Liver (tissue), 9 donors: ENCODE results near the gene KRTAP2-1. TPM values are rescaled to one million over a fixed set of nuclear protein-coding genes. Genes with fewer than 3 reads are reported as not detected.

Experiments used
- DNase-seq: peaks from one replicate; pipeline ENCODE4 v3.0.0-alpha.2; 2017; ENCODE audit warnings: low spot score
- H3K27ac ChIP-seq, 2 donors: one replicate each; pipeline ENCODE4 v1.7.0; 2013; ENCODE audit warnings: inconsistent platforms in 2 of 2, low read length in 2 of 2, control low read depth in 1 of 2, low read depth in 1 of 2, mild to moderate bottlenecking in 1 of 2
- H3K27me3 ChIP-seq, 4 donors: one replicate each; pipeline versions ENCODE4 v1.6.1 to v1.7.0; 2013; ENCODE audit warnings: low read length in 3 of 4, inconsistent platforms in 1 of 4, mild to moderate bottlenecking in 1 of 4, moderate library complexity in 1 of 4; ENCODE audit not compliant: control insufficient read depth in 4 of 4, insufficient read depth in 4 of 4
- H3K36me3 ChIP-seq, 4 donors: one replicate each; pipeline versions ENCODE4 v1.6.1 to v1.7.0; 2013; ENCODE audit warnings: low read length in 3 of 4, mild to moderate bottlenecking in 3 of 4, low read depth in 1 of 4, moderate library complexity in 1 of 4; ENCODE audit not compliant: control insufficient read depth in 4 of 4, insufficient read depth in 3 of 4
- H3K4me1 ChIP-seq, 4 donors: one replicate each; pipeline versions ENCODE4 v1.6.1 to v1.7.0; 2013; ENCODE audit warnings: low read length in 3 of 4, mild to moderate bottlenecking in 3 of 4, moderate library complexity in 1 of 4; ENCODE audit not compliant: control insufficient read depth in 4 of 4, insufficient read depth in 4 of 4
- H3K4me3 ChIP-seq, 3 donors: one replicate each; pipeline versions ENCODE4 v1.6.1 to v1.7.0; 2013; ENCODE audit warnings: low read length in 3 of 3, control low read depth in 1 of 3, low read depth in 1 of 3, mild to moderate bottlenecking in 1 of 3
- H3K9ac ChIP-seq, 2 donors: one replicate each; pipeline ENCODE4 v1.7.0; 2013; ENCODE audit warnings: low read length in 2 of 2, mild to moderate bottlenecking in 2 of 2, moderate library complexity in 2 of 2, control low read depth in 1 of 2, low read depth in 1 of 2
- H3K9me3 ChIP-seq, 4 donors: one replicate each; pipeline versions ENCODE4 v1.6.1 to v1.7.0; 2013; ENCODE audit warnings: low read length in 3 of 4; ENCODE audit not compliant: control insufficient read depth in 4 of 4
- ATF3 ChIP-seq: IDR thresholded peaks from 2 replicates; pipeline ENCODE4 v1.6.1; 2016; ENCODE audit warnings: antibody characterized with exemption
- CTCF ChIP-seq: fragments of 150-350 bp; IDR thresholded peaks from 2 replicates; pipeline ENCODE4 v1.5.1; 2017; ENCODE audit warnings: improper control_type of control experiment, low read depth, low read length; ENCODE audit not compliant: missing input control
- EGR1 ChIP-seq, 2 donors: IDR thresholded peaks; 2 replicates each; pipeline ENCODE4 v1.6.1; 2016 to 2018; ENCODE audit warnings: antibody characterized with exemption in 2 of 2, low read depth in 2 of 2
- FOXA1 ChIP-seq: IDR thresholded peaks from 2 replicates; pipeline ENCODE4 v1.6.1; 2016; ENCODE audit warnings: antibody characterized with exemption
- FOXA2 ChIP-seq: IDR thresholded peaks from 2 replicates; pipeline ENCODE4 v1.6.1; 2016; ENCODE audit warnings: antibody characterized with exemption
- GABPA ChIP-seq, 2 donors: IDR thresholded peaks in 1 of 2; conservative IDR thresholded peaks in 1 of 2; 2 replicates each; pipeline ENCODE4 v1.6.1; 2016; ENCODE audit warnings: antibody characterized with exemption in 2 of 2, mild to moderate bottlenecking in 1 of 2, moderate library complexity in 1 of 2
- HNF4A ChIP-seq, 2 donors: conservative IDR thresholded peaks; 2 replicates each; pipeline ENCODE4 v1.6.1; 2016; ENCODE audit warnings: antibody characterized with exemption in 2 of 2, mild to moderate bottlenecking in 2 of 2
- HNF4G ChIP-seq: IDR thresholded peaks from 2 replicates; pipeline ENCODE4 v1.6.1; 2016; ENCODE audit warnings: antibody characterized with exemption
- JUND ChIP-seq, 2 donors: IDR thresholded peaks; 2 replicates each; pipeline ENCODE4 v1.6.1; 2016; ENCODE audit warnings: antibody characterized with exemption in 2 of 2
- NR2F2 ChIP-seq: IDR thresholded peaks from 2 replicates; pipeline ENCODE4 v1.6.1; 2016; ENCODE audit warnings: antibody characterized with exemption
- RAD21 ChIP-seq, 2 donors: IDR thresholded peaks; 2 replicates each; pipeline ENCODE4 v1.6.1; 2016; ENCODE audit warnings: antibody characterized with exemption in 2 of 2, mild to moderate bottlenecking in 2 of 2
- RXRA ChIP-seq, 2 donors: IDR thresholded peaks; 2 replicates each; pipeline ENCODE4 v1.6.1; 2017 to 2018; ENCODE audit warnings: antibody characterized with exemption in 2 of 2, mild to moderate bottlenecking in 1 of 2
- TAF1 ChIP-seq: conservative IDR thresholded peaks from 2 replicates; pipeline ENCODE4 v1.6.1; 2016; ENCODE audit warnings: antibody characterized with exemption, mild to moderate bottlenecking
- YY1 ChIP-seq: IDR thresholded peaks from 2 replicates; pipeline ENCODE4 v1.6.1; 2016; ENCODE audit warnings: antibody characterized with exemption, mild to moderate bottlenecking
- WGBS: extraction: QIAGEN DNeasy Blood & Tissue Kit; methylation state at CpG from one replicate; pipeline ENCODE4 v1.1.7; 2013; 5-methylcytosine and 5-hydroxymethylcytosine counted together
- polyA plus RNA-seq, 2 donors: library from polyadenylated mRNA; stranded (reverse) in 1 of 2; unstranded in 1 of 2; fragments of 200-250 nt in 1 of 2; fragments of >200 nt in 1 of 2; fragmentation: Nextera tagmentation in 1 of 2; extraction: Ambion mirVana in 1 of 2; gene quantifications; one replicate each; pipeline versions ENCODE4 v1.2.1 to v1.2.3, GENCODE V29; 2013 to 2015
- total RNA-seq, 2 donors: library from RNA; depleted of rRNA; stranded (reverse); fragments of >200 nt; gene quantifications; one replicate each; pipeline ENCODE4 v1.2.3, GENCODE V29; 2014
- TF ChIP-seq, protein P1 (sequence below): IDR thresholded peaks from 2 replicates; pipeline ENCODE4 v1.6.1; 2016; ENCODE audit warnings: antibody characterized with exemption
- TF ChIP-seq, protein P2 (sequence below): IDR thresholded peaks from 2 replicates; pipeline ENCODE4 v1.6.1; 2016; ENCODE audit warnings: antibody characterized with exemption
- TF ChIP-seq, protein P3 (sequence below): IDR thresholded peaks from 2 replicates; pipeline ENCODE4 v1.6.1; 2016; ENCODE audit warnings: antibody characterized with exemption, mild to moderate bottlenecking
- donor health status: healthy.
- donor health status: healthy.
- donor health status: healthy.
- donor health status: healthy.
- donor health status: healthy.

KRTAP2-1 gene
- total and polyA plus RNA-seq, 4 donors: not detected

DNA sequence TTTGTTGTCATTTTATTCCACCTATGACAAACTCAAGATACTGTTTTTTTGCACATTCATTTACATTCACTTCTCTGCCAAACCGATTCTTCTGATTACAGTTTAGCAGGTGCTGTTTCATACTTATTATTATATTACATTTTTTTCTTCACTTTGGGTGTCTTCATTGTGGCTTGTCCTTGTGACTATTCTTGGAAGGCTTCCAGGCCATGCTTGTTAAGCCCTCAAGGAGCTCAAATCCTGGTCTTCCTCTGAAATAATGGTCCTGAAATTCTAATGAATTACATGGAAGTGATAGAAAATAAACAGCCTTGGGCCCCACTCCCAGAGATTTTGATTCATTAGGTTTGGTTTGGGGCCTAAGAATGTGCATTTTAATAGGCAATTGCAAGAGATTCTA lies 17.2 kb upstream of the KRTAP2-1 start:
- Histone ChIP-seq H3K9me3 (no peaks in the 10 kb centered on the region), H3K27me3 (peaks cover 0 to 8% (median 0%) of the 10 kb centered on the region in 4 donors), H3K4me1 (no peaks in the 10 kb centered on the region), H3K36me3 (no peaks in the 10 kb centered on the region), H3K9ac (no peak overlapping the region), H3K4me3 (no peak overlapping the region), H3K27ac (no peak overlapping the region)
- no peak for DNase-seq
- WGBS: 83% methylated on average over 1 of the region's 1 CpG
- no peak for TF ChIP-seq YY1

- Histone ChIP-seq H3K27ac (no peak overlapping the region), H3K4me3 (no peak overlapping the region), H3K27me3 (peaks cover 0 to 9% (median 0%) of the 10 kb centered on the region in 4 donors), H3K36me3 (no peaks in the 10 kb centered on the region), H3K9me3 (no peaks in the 10 kb centered on the region), H3K4me1 (no peaks in the 10 kb centered on the region), H3K9ac (no peak overlapping the region)
- DNase-seq: no peak
- no peak for TF ChIP-seq TAF1
- TF ChIP-seq, protein P1, sequence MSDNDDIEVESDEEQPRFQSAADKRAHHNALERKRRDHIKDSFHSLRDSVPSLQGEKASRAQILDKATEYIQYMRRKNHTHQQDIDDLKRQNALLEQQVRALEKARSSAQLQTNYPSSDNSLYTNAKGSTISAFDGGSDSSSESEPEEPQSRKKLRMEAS: no peak
- TF ChIP-seq RAD21 (IDR thresholded peaks at IDR 0.05): no peak
- no peak for TF ChIP-seq JUND (IDR thresholded peaks at IDR 0.05)
- no peak for TF ChIP-seq FOXA1
- TF ChIP-seq FOXA2: no peak
- TF ChIP-seq EGR1 (IDR thresholded peaks at IDR 0.05; ENCODE audit: low read depth in 2 of 2): no peak
- TF ChIP-seq GABPA (IDR thresholded peaks at IDR 0.05 in 1 of 2, conservative IDR thresholded peaks at IDR 0.05 in 1 of 2): no peak
- no peak for TF ChIP-seq NR2F2
- TF ChIP-seq CTCF: no peak
- no peak for TF ChIP-seq HNF4A (conservative IDR thresholded peaks at IDR 0.05)
- TF ChIP-seq, protein P2, sequence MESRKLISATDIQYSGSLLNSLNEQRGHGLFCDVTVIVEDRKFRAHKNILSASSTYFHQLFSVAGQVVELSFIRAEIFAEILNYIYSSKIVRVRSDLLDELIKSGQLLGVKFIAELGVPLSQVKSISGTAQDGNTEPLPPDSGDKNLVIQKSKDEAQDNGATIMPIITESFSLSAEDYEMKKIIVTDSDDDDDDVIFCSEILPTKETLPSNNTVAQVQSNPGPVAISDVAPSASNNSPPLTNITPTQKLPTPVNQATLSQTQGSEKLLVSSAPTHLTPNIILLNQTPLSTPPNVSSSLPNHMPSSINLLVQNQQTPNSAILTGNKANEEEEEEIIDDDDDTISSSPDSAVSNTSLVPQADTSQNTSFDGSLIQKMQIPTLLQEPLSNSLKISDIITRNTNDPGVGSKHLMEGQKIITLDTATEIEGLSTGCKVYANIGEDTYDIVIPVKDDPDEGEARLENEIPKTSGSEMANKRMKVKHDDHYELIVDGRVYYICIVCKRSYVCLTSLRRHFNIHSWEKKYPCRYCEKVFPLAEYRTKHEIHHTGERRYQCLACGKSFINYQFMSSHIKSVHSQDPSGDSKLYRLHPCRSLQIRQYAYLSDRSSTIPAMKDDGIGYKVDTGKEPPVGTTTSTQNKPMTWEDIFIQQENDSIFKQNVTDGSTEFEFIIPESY: no peak
- no peak for TF ChIP-seq RXRA (IDR thresholded peaks at IDR 0.05)
- TF ChIP-seq HNF4G: no peak
- WGBS: 77% methylated on average over 4 of the region's 4 CpGs
These were observed 16.3 kb upstream of the KRTAP2-1 start for GRCh38 chr17:41063449-41063848.

DNA sequence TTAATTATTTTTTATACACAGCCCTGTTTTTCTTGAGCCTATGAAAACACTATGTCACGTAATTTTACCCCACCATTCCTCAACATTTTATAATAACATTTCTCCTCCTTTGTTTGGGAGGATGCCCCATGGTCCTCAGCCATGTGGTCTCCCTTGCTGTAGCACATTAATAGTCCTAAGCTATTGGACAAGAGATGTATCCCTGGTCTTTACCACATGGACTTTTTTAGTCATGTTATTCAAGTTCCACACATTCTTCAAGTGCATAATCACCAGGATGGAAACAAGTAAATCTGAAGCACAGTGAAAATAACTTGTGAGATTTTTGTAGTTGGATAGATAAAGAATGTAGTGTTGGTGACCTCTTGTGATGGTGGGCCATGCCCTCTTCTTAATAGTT lies 14.8 kb upstream of the KRTAP2-1 start:
- DNase-seq: no peak
- no peak for TF ChIP-seq RXRA (IDR thresholded peaks at IDR 0.05)
- no peak for TF ChIP-seq YY1
- TF ChIP-seq HNF4A (conservative IDR thresholded peaks at IDR 0.05): no peak
- TF ChIP-seq TAF1: no peak
- TF ChIP-seq, protein P3, sequence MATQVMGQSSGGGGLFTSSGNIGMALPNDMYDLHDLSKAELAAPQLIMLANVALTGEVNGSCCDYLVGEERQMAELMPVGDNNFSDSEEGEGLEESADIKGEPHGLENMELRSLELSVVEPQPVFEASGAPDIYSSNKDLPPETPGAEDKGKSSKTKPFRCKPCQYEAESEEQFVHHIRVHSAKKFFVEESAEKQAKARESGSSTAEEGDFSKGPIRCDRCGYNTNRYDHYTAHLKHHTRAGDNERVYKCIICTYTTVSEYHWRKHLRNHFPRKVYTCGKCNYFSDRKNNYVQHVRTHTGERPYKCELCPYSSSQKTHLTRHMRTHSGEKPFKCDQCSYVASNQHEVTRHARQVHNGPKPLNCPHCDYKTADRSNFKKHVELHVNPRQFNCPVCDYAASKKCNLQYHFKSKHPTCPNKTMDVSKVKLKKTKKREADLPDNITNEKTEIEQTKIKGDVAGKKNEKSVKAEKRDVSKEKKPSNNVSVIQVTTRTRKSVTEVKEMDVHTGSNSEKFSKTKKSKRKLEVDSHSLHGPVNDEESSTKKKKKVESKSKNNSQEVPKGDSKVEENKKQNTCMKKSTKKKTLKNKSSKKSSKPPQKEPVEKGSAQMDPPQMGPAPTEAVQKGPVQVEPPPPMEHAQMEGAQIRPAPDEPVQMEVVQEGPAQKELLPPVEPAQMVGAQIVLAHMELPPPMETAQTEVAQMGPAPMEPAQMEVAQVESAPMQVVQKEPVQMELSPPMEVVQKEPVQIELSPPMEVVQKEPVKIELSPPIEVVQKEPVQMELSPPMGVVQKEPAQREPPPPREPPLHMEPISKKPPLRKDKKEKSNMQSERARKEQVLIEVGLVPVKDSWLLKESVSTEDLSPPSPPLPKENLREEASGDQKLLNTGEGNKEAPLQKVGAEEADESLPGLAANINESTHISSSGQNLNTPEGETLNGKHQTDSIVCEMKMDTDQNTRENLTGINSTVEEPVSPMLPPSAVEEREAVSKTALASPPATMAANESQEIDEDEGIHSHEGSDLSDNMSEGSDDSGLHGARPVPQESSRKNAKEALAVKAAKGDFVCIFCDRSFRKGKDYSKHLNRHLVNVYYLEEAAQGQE: no peak
- no peak for TF ChIP-seq HNF4G
- TF ChIP-seq GABPA (IDR thresholded peaks at IDR 0.05 in 1 of 2, conservative IDR thresholded peaks at IDR 0.05 in 1 of 2): no peak
- no peak for TF ChIP-seq FOXA1
- no peak for TF ChIP-seq JUND (IDR thresholded peaks at IDR 0.05)
- no peak for TF ChIP-seq EGR1 (IDR thresholded peaks at IDR 0.05; ENCODE audit: low read depth in 2 of 2)
- TF ChIP-seq CTCF: no peak
- TF ChIP-seq, protein P1: no peak
- TF ChIP-seq NR2F2: no peak
- TF ChIP-seq FOXA2: no peak
- no peak for TF ChIP-seq ATF3

More for the DNA sequence above, 14.8 kb upstream of the KRTAP2-1 start:
- no peak overlapping the region for H3K9ac ChIP-seq
- 72% methylated on average over 1 of the region's 1 CpG for WGBS
- no peaks in the 10 kb centered on the region for H3K36me3 ChIP-seq
- peaks cover 0 to 9% (median 0%) of the 10 kb centered on the region in 4 donors for H3K27me3 ChIP-seq
- no peak overlapping the region for H3K4me3 ChIP-seq
- no peaks in the 10 kb centered on the region for H3K4me1 ChIP-seq
- H3K9me3 ChIP-seq: no peaks in the 10 kb centered on the region
- no peak overlapping the region for H3K27ac ChIP-seq
